HG02763 (cell line): ENCODE data around the gene MYO3B.
"Not testable (repeated sequence)": the region's sequence is repeated elsewhere in the genome, so short reads cannot be mapped to it uniquely, and the experiment has no call there.

Experiments used
- ATAC-seq: cut with Tn5 transposase; IDR thresholded peaks from one replicate; pipeline ENCODE4 v1.9.1; 2021; ENCODE audit warnings: mild to moderate bottlenecking, moderate library complexity; ENCODE audit not compliant: unreplicated experiment

The MYO3B gene

GRCh38 chr2:170332676-170333402 lies 154.9 kb downstream of the MYO3B start:
- no peak for ATAC-seq

- no peak for ATAC-seq
These were observed 157.4 kb downstream of the MYO3B start for GRCh38 chr2:170335351-170335750.

- no peak for ATAC-seq
These were observed 158.5 kb downstream of the MYO3B start for GRCh38 chr2:170336408-170336807.

- ATAC-seq = no peak
These were observed 159.0 kb downstream of the MYO3B start for GRCh38 chr2:170336916-170337315.

GRCh38 chr2:170339322-170339721 lies 161.4 kb downstream of the MYO3B start:
- no peak for ATAC-seq

GRCh38 chr2:170339750-170340692 lies 162.1 kb downstream of the MYO3B start:
- no peak for ATAC-seq

GRCh38 chr2:170340693-170341068 lies 162.7 kb downstream of the MYO3B start:
- ATAC-seq = no peak

GRCh38 chr2:170341684-170342623 lies 164.0 kb downstream of the MYO3B start:
- no peak for ATAC-seq

- ATAC-seq = no peak
These were observed 166.9 kb downstream of the MYO3B start for GRCh38 chr2:170344663-170345346.

GRCh38 chr2:170345607-170346006 lies 167.7 kb downstream of the MYO3B start:
- ATAC-seq = no peak

GRCh38 chr2:170349269-170349668 lies 171.3 kb downstream of the MYO3B start:
- not testable (repeated sequence) for ATAC-seq

GRCh38 chr2:170350929-170351826 lies 173.2 kb downstream of the MYO3B start:
- ATAC-seq = no peak

- ATAC-seq = no peak
These were observed 175.8 kb downstream of the MYO3B start for GRCh38 chr2:170353723-170354122.

GRCh38 chr2:170354388-170354787 lies 176.4 kb downstream of the MYO3B start:
- no peak for ATAC-seq

GRCh38 chr2:170354855-170355780 lies 177.2 kb downstream of the MYO3B start:
- ATAC-seq = no peak

- ATAC-seq = no peak
These were observed 181.5 kb downstream of the MYO3B start for GRCh38 chr2:170359466-170359865.

- ATAC-seq = no peak
These were observed 182.7 kb downstream of the MYO3B start for GRCh38 chr2:170360546-170361089.
